GM23338 (cell line): Measurements from ENCODE around the gene ITIH5. TPM values are rescaled to one million over a fixed set of nuclear protein-coding genes. Genes with fewer than 3 reads are reported as not detected.

ENCODE experiments used
- ATAC-seq: fragments of 200-7000 bp; cut with Tn5 transposase; 3 replicates; pipeline ENCODE4 v1.9.1; 2020
- DNase-seq: peaks from one replicate; pipeline ENCODE4 v3.0.0-alpha.2; 2015; ENCODE audit warnings: low spot score
- H2AFZ ChIP-seq: fragments of 200-600 bp; sonication (generic); 2 replicates; pipeline ENCODE4 v1.8.0; 2016; ENCODE audit warnings: antibody characterized with exemption, mild to moderate bottlenecking, moderate library complexity
- H3F3A ChIP-seq: fragments of 200-600 bp; sonication (generic); replicated peaks from 2 replicates; pipeline ENCODE4 v1.8.0; 2017; ENCODE audit warnings: antibody characterized with exemption, mixed run types, low read depth
- H3K27ac ChIP-seq: fragments of 200-600 bp; sonication (generic); 2 replicates; pipeline ENCODE4 v1.6.1; 2016; ENCODE audit warnings: low read depth
- H3K27me3 ChIP-seq: fragments of 200-600 bp; sonication (generic); 2 replicates; pipeline ENCODE4 v1.8.0; 2016; ENCODE audit warnings: mild to moderate bottlenecking, mixed run types, moderate library complexity; ENCODE audit not compliant: insufficient read depth
- H3K36me3 ChIP-seq: fragments of 200-600 bp; sonication (generic); 2 replicates; pipeline ENCODE4 v1.8.0; 2016; ENCODE audit warnings: mild to moderate bottlenecking; ENCODE audit not compliant: insufficient read depth
- H3K4me1 ChIP-seq: fragments of 200-600 bp; sonication (generic); 2 replicates; pipeline ENCODE4 v1.8.0; 2016; ENCODE audit warnings: mild to moderate bottlenecking, moderate library complexity; ENCODE audit not compliant: insufficient read depth
- H3K4me2 ChIP-seq: fragments of 200-600 bp; sonication (generic); 2 replicates; pipeline ENCODE4 v1.7.1; 2017; ENCODE audit warnings: mixed run types
- H3K4me3 ChIP-seq: fragments of 200-600 bp; sonication (generic); 2 replicates; pipeline ENCODE4 v1.6.1; 2016; ENCODE audit warnings: mixed run types
- H3K79me2 ChIP-seq: fragments of 200-600 bp; sonication (generic); replicated peaks from 2 replicates; pipeline ENCODE4 v1.8.0; 2017; ENCODE audit warnings: mild to moderate bottlenecking; ENCODE audit not compliant: insufficient read depth
- H3K9me2 ChIP-seq: fragments of 200-600 bp; sonication (generic); 2 replicates; pipeline ENCODE4 v1.8.0; 2017; ENCODE audit not compliant: insufficient read depth
- H4K20me1 ChIP-seq: fragments of 200-600 bp; sonication (generic); replicated peaks from 2 replicates; pipeline ENCODE4 v1.8.0; 2017; ENCODE audit warnings: mild to moderate bottlenecking; ENCODE audit not compliant: insufficient read depth
- H3K27ac Mint-ChIP-seq: 2 replicates; pipeline ENCODE4 v1.8.0; 2020; ENCODE audit warnings: inconsistent platforms, mild to moderate bottlenecking, moderate library complexity, mixed read lengths
- H3K27me3 Mint-ChIP-seq: 3 replicates; pipeline ENCODE4 v1.8.0; 2022; ENCODE audit warnings: low read depth, mild to moderate bottlenecking, moderate library complexity, mixed read lengths, inconsistent platforms; ENCODE audit not compliant: insufficient read depth, poor library complexity
- H3K36me3 Mint-ChIP-seq: 3 replicates; pipeline ENCODE4 v1.8.0; 2021; ENCODE audit warnings: low read depth, mild to moderate bottlenecking, inconsistent platforms, moderate library complexity, mixed read lengths
- H3K4me1 Mint-ChIP-seq: 3 replicates; pipeline ENCODE4 v1.8.0; 2020; ENCODE audit warnings: mild to moderate bottlenecking, inconsistent platforms, mixed read lengths
- H3K4me3 Mint-ChIP-seq: 3 replicates; pipeline ENCODE4 v1.8.0; 2021; ENCODE audit warnings: moderate library complexity, mild to moderate bottlenecking, inconsistent platforms, mixed read lengths
- H3K9me3 Mint-ChIP-seq: 3 replicates; pipeline ENCODE4 v1.8.0; 2020; ENCODE audit warnings: moderate library complexity, mild to moderate bottlenecking, inconsistent platforms, mixed read lengths
- CREB1 ChIP-seq: fragments of 250-450 bp; sonication (Bioruptor Pico); IDR thresholded peaks from 2 replicates; pipeline ENCODE4 v1.5.0; 2020; ENCODE audit warnings: low read depth, mild to moderate bottlenecking, moderate library complexity
- EZH2phosphoT487 ChIP-seq: fragments of 200-600 bp; sonication (generic); IDR thresholded peaks from one replicate; pipeline ENCODE4 v1.8.1; 2018; ENCODE audit warnings: antibody characterized with exemption; ENCODE audit not compliant: unreplicated experiment
- JUNB ChIP-seq: IDR thresholded peaks from one replicate; pipeline ENCODE4 v1.6.1; 2016; ENCODE audit warnings: antibody characterized with exemption; ENCODE audit not compliant: unreplicated experiment
- NANOG ChIP-seq: IDR thresholded peaks from 2 replicates; pipeline ENCODE4 v1.6.1; 2016; ENCODE audit warnings: antibody characterized with exemption, borderline replicate concordance
- POLR2AphosphoS5 ChIP-seq: IDR thresholded peaks from 2 replicates; pipeline ENCODE4 v1.6.1; 2016; ENCODE audit warnings: antibody characterized with exemption, low read depth
- REST ChIP-seq: IDR thresholded peaks from one replicate; pipeline ENCODE4 v1.6.1; 2018; ENCODE audit warnings: antibody characterized with exemption; ENCODE audit not compliant: unreplicated experiment
- STAT1 ChIP-seq: IDR thresholded peaks from one replicate; pipeline ENCODE4 v1.6.1; 2016; ENCODE audit warnings: antibody characterized with exemption; ENCODE audit not compliant: unreplicated experiment
- ZNF462 ChIP-seq: fragments of 250-450 bp; sonication (Bioruptor Pico); IDR thresholded peaks from 2 replicates; pipeline ENCODE4 v1.5.0; 2020; ENCODE audit warnings: mild to moderate bottlenecking, moderate library complexity
- polyA plus RNA-seq: library from polyadenylated mRNA; unstranded; fragments of >200 nt; fragmentation: Nextera tagmentation; extraction: Ambion mirVana; gene quantifications from 2 replicates; pipeline ENCODE4 v1.2.1, GENCODE V29; 2016
- total RNA-seq: library from RNA; depleted of rRNA; stranded (reverse); fragments of >200 nt; shearing (Covaris generic); gene quantifications from 2 replicates; pipeline ENCODE4 v1.2.3, GENCODE V29; 2014

ITIH5 gene
- total and polyA plus RNA-seq, 2 experiments from 2014 or later, result 0.99 to 2.2 TPM

DNA sequence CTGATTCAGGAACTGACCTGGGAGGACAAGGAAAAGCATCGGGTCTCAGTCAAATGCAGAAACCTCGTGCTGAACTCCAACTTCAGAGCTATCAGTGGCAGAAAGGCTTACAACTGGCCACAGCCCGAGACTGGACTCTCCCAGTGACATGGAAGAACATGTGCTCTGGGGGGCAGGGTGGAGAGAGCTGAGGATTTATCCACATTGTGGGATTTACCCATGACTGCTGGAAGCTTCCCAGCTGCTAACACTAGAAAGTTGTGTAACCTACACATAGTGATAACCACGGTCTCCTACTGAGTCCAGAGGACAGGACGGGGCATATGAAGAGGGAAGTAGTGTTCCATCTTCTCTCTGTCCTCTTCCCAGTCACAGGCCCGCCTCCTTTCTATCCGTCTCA, 103.4 kb downstream of the ITIH5 start (continued):
- no peak for TF ChIP-seq REST
- TF ChIP-seq CREB1, result no peak
- no peak for TF ChIP-seq EZH2phosphoT487
- TF ChIP-seq STAT1, result no peak
- no peak for TF ChIP-seq JUNB

DNA sequence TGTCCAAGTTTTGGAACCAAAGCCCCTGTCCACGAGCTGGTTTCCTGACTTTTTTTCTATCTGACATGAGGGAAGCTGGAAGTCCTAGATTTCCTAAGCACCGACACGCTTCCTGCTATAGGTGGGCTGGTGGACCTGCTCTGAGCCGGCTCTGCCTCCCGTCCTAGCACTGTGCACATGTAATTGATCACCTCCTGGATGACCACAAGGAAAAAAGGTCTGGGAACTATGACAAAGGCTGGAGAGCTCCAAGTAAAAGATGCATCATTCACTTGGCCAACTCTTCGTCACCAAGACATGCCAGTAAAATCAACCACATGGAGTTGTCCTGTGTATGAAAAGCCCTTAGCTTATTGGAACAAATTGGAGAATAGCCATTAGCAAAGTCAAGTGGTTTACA, 104.8 kb downstream of the ITIH5 start:
- no peaks in the 10 kb centered on the region for H3K27me3 ChIP-seq
- ATAC-seq, result no peak
- no peaks in the 10 kb centered on the region for H3F3A ChIP-seq
- H3K27ac ChIP-seq, result no peak overlapping the region
- Mint-ChIP-seq H3K27ac (no peak overlapping the region), H3K27me3 (peaks cover 13% of the 10 kb centered on the region), H3K9me3 (no peaks in the 10 kb centered on the region), H3K4me3 (no peak overlapping the region), H3K4me1 (peaks cover 21% of the 10 kb centered on the region), H3K36me3 (no peaks in the 10 kb centered on the region)
- no peaks in the 10 kb centered on the region for H4K20me1 ChIP-seq
- H3K4me1 ChIP-seq, result no peaks in the 10 kb centered on the region; the same call in 1 of the 2 replicates
- TF ChIP-seq NANOG, result no peak
- no peak for DNase-seq
- H3K9me2 ChIP-seq, result no peaks in the 10 kb centered on the region
- no peaks in the 10 kb centered on the region for H3K79me2 ChIP-seq
- H3K4me2 ChIP-seq, result no peak overlapping the region
- peak overlapping the region; percentile 44; the same call in 1 of the 2 replicates for H2AFZ ChIP-seq
- H3K4me3 ChIP-seq, result no peak overlapping the region
- no peaks in the 10 kb centered on the region for H3K36me3 ChIP-seq

DNA sequence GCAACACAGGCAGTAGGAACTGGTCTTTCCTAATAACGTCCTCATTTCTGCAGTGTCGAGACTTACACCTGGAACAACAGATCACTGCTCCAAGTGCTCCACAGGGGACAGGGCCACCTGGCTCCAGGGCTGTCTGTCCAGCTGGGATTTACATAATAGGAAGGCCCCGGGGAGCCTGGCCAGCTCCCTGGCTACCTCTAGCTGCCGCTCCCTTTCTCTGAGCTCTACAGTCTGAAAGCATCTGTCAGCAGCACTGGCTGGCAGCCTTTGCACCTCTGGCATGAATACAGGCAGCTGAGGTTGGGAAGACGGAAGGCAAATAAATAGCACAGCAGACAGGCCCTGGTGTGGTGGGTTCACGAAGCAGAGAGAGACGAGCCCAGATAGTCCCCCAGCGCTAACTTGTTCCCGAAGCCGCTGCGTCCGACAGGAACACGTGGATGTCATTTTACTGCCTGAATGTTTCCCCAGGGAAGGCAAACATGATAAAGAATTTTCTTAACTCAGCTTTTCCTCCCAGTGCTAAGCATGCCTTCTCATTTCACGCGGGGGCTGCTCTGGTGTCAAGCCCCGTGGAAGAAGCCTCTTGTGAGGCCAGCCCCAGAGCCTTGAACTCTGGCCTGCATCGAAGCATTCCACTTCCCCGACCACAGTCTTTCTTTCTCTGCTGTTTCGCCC, 105.4 kb downstream of the ITIH5 start:
- H3K4me3 ChIP-seq, result no peak overlapping the region
- H3F3A ChIP-seq, result no peaks in the 10 kb centered on the region
- H4K20me1 ChIP-seq, result no peaks in the 10 kb centered on the region
- peaks cover 21% of the 10 kb centered on the region for H3K4me1 Mint-ChIP-seq
- H3K9me3 Mint-ChIP-seq, result no peaks in the 10 kb centered on the region
- H2AFZ ChIP-seq, result peak overlapping the region; percentile 44; the same call in 1 of the 2 replicates
- H3K4me2 ChIP-seq, result no peak overlapping the region
- H3K27me3 Mint-ChIP-seq, result peaks cover 11% of the 10 kb centered on the region
- H3K4me1 ChIP-seq, result no peaks in the 10 kb centered on the region; the same call in 1 of the 2 replicates
- H3K36me3 ChIP-seq, result no peaks in the 10 kb centered on the region
- no peak overlapping the region for H3K27ac Mint-ChIP-seq
- H3K27ac ChIP-seq, result no peak overlapping the region
- peak; percentile 34 for DNase-seq
- no peaks in the 10 kb centered on the region for H3K9me2 ChIP-seq
- H3K4me3 Mint-ChIP-seq, result no peak overlapping the region
- ATAC-seq, result peak; percentile 87
- no peaks in the 10 kb centered on the region for H3K27me3 ChIP-seq
- H3K36me3 Mint-ChIP-seq, result no peaks in the 10 kb centered on the region
- no peaks in the 10 kb centered on the region for H3K79me2 ChIP-seq
- TF ChIP-seq JUNB, result no peak
- TF ChIP-seq ZNF462 (CRISPR knock-in tag), result no peak
- TF ChIP-seq POLR2AphosphoS5, result no peak
- TF ChIP-seq STAT1, result no peak
